Measurements from ENCODE around the gene ZNF605. TPM values are rescaled to one million over a fixed set of nuclear protein-coding genes. Genes with fewer than 3 reads are reported as not detected.

The ZNF605 gene
- total RNA-seq, 1 experiment from 2014 or later, result 19.3 TPM

GRCh38 chr12:132926415-132926833 lies 29.7 kb downstream of the ZNF605 start:
- Mint-ChIP-seq H3K9me3 (peaks cover 95 to 97% of the 10 kb centered on the region in 2 experiments), H3K27ac (no peak overlapping the region), H3K36me3 (ENCODE audit: insufficient read depth in 1 of 3, low read depth in 3 of 3) (peaks cover 62 to 93% (median 86%) of the 10 kb centered on the region in 3 experiments), H3K4me3 (no peak overlapping the region), H3K27me3 (ENCODE audit: low read depth) (peaks cover 15% of the 10 kb centered on the region), H3K4me1 (no peaks in the 10 kb centered on the region)
- no CpG with 5 or more reads among the region's 6 CpGs for WGBS (ENCODE audit: extremely low coverage, insufficient read length, low lambda C conversion rate)
- Histone ChIP-seq H3K4me1 (ENCODE audit: insufficient read depth, low read length) (no peaks in the 10 kb centered on the region), H3K23ac (ENCODE audit: insufficient read length, low read depth, low read length) (no peak overlapping the region), H3K79me2 (ENCODE audit: insufficient read depth, low read length) (no peaks in the 10 kb centered on the region), H3K9me3 (ENCODE audit: control insufficient read depth, low read depth, low read length) (peaks cover 76% of the 10 kb centered on the region), H3K79me1 (ENCODE audit: insufficient read depth, low read depth, low read length, poor library complexity, severe bottlenecking) (no peaks in the 10 kb centered on the region), H3K23me2 (ENCODE audit: insufficient read length, low read depth, low read length, poor library complexity, severe bottlenecking) (no peaks in the 10 kb centered on the region), H4K91ac (ENCODE audit: insufficient read length, low read depth, low read length) (no peak overlapping the region), H3K14ac (ENCODE audit: insufficient read depth, low read length) (no peak overlapping the region), H4K5ac (ENCODE audit: insufficient read length, low read depth, low read length) (no peak overlapping the region), H2AK5ac (ENCODE audit: insufficient read length, low read length) (no peak overlapping the region), H3K18ac (ENCODE audit: insufficient read length, low read depth, low read length) (no peak overlapping the region), H3K9ac (ENCODE audit: extremely low read depth, insufficient read length, low read length) (no peak overlapping the region), H3T11ph (ENCODE audit: low read length) (no peak overlapping the region), H3K56ac (ENCODE audit: insufficient read length, low read depth, low read length) (no peak overlapping the region), H2AFZ (ENCODE audit: low read length) (no peak overlapping the region), H4K20me1 (ENCODE audit: control insufficient read depth, insufficient read depth, insufficient read length) (no peaks in the 10 kb centered on the region), H2BK20ac (ENCODE audit: low read depth, low read length, poor library complexity, severe bottlenecking) (no peak overlapping the region), H2BK120ac (ENCODE audit: low read depth, low read length, poor library complexity, severe bottlenecking) (no peak overlapping the region), H3K27me3 (ENCODE audit: insufficient read depth, low read length) (no peaks in the 10 kb centered on the region), H2BK5ac (ENCODE audit: insufficient read length, low read length) (no peak overlapping the region), H3K4ac (ENCODE audit: low read depth, low read length) (no peak overlapping the region), H3K27ac (ENCODE audit: insufficient read length, low read depth, low read length) (no peak overlapping the region), H3K4me2 (ENCODE audit: insufficient read depth, insufficient read length, low read length) (no peak overlapping the region), H2BK12ac (ENCODE audit: insufficient read length, low read depth, low read length) (no peak overlapping the region), H2BK15ac (ENCODE audit: low read depth, low read length) (no peak overlapping the region), H4K8ac (replicated peaks; ENCODE audit: insufficient read length, low read depth, low read length) (no peak overlapping the region)
- no peak for DNase-seq
- no peak for TF ChIP-seq CTCF (conservative IDR thresholded peaks at IDR 0.05)
